Activated CD4-positive, alpha-beta T cell treated with anti-CD3 and anti-CD28 coated beads, Interleukin-2, Interleukin-4, amounts not matched to agents 100 ng/mL and 50 ng/mL, durations not matched to agents 16 hours and 8 hours (primary cell): Measurements from ENCODE around the gene SLC25A36.

Experiments
- DNase-seq: peaks from one replicate; pipeline ENCODE4 v3.0.0-alpha.2; 2020; ENCODE audit warnings: low spot score

SLC25A36 gene

GRCh38 chr3:140941434-140942220 is at the start of gene SLC25A36:
TSS of gene SLC25A36 (plus strand) at chr3:140941836. CDS start at chr3:140942055, 219 bp downstream.
- DNase-seq = peak; percentile 97

- DNase-seq = no peak
Measured at GRCh38 chr3:140896997-140897396, 44.6 kb upstream of the SLC25A36 start.

GRCh38 chr3:140898340-140899180 is 43.1 kb upstream of the SLC25A36 start:
- peak; percentile 30 for DNase-seq

- DNase-seq = no peak
Measured at GRCh38 chr3:140899363-140899762, 42.3 kb upstream of the SLC25A36 start.

- no peak for DNase-seq
Measured at GRCh38 chr3:140902791-140903190, 38.8 kb upstream of the SLC25A36 start.

- DNase-seq = no peak
Measured at GRCh38 chr3:140903196-140903595, 38.4 kb upstream of the SLC25A36 start.

GRCh38 chr3:140904521-140904920 is 37.1 kb upstream of the SLC25A36 start:
- DNase-seq = no peak

- no peak for DNase-seq
Measured at GRCh38 chr3:140905559-140905958, 36.1 kb upstream of the SLC25A36 start.

GRCh38 chr3:140906785-140907184 is 34.9 kb upstream of the SLC25A36 start:
- DNase-seq = no peak

GRCh38 chr3:140910860-140911259 is 30.8 kb upstream of the SLC25A36 start:
- no peak for DNase-seq

GRCh38 chr3:140911822-140912221 is 29.8 kb upstream of the SLC25A36 start:
- DNase-seq = no peak

- DNase-seq = no peak
Measured at GRCh38 chr3:140913728-140914127, 27.9 kb upstream of the SLC25A36 start.

- no peak for DNase-seq
Measured at GRCh38 chr3:140914384-140914945, 27.2 kb upstream of the SLC25A36 start.

GRCh38 chr3:140916603-140917002 is 25.0 kb upstream of the SLC25A36 start:
- no peak for DNase-seq

GRCh38 chr3:140917772-140918171 is 23.9 kb upstream of the SLC25A36 start:
- DNase-seq = no peak

GRCh38 chr3:140920029-140920428 is 21.6 kb upstream of the SLC25A36 start:
- DNase-seq = no peak

GRCh38 chr3:140922634-140923033 is 19.0 kb upstream of the SLC25A36 start:
- no peak for DNase-seq

- no peak for DNase-seq
Measured at GRCh38 chr3:140924097-140924873, 17.4 kb upstream of the SLC25A36 start.

- no peak for DNase-seq
Measured at GRCh38 chr3:140927279-140928069, 14.2 kb upstream of the SLC25A36 start.

- no peak for DNase-seq
Measured at GRCh38 chr3:140929446-140929845, 12.2 kb upstream of the SLC25A36 start.

- no peak for DNase-seq
Measured at GRCh38 chr3:140931016-140931454, 10.6 kb upstream of the SLC25A36 start.
